ENCODE data around the gene PALLD.

The PALLD gene

GRCh38 chr4:168781926-168782325, 285.1 kb downstream of the PALLD start:
- DNase-seq (ENCODE audit: low spot score), result no peak
- in situ Hi-C loops (cut with MboI; ENCODE audit: low sequenced_read_pairs, unreplicated experiment), result no loop called here
- TF ChIP-seq CTCF (IDR thresholded peaks at IDR 0.05; ENCODE audit: borderline replicate concordance, control extremely low read depth, extremely low read depth, insufficient read depth, missing control alignments), result no peak

GRCh38 chr4:168782439-168782838, 285.6 kb downstream of the PALLD start:
- no peak for TF ChIP-seq CTCF (IDR thresholded peaks at IDR 0.05; ENCODE audit: borderline replicate concordance, control extremely low read depth, extremely low read depth, insufficient read depth, missing control alignments)
- in situ Hi-C loops (cut with MboI; ENCODE audit: low sequenced_read_pairs, unreplicated experiment), result no loop called here
- DNase-seq (ENCODE audit: low spot score), result no peak

- TF ChIP-seq CTCF (IDR thresholded peaks at IDR 0.05; ENCODE audit: borderline replicate concordance, control extremely low read depth, extremely low read depth, insufficient read depth, missing control alignments), result no peak
- in situ Hi-C loops (cut with MboI; ENCODE audit: low sequenced_read_pairs, unreplicated experiment), result no loop called here
- DNase-seq (ENCODE audit: low spot score), result no peak
Measured at GRCh38 chr4:168784786-168785461, 288.1 kb downstream of the PALLD start.

- TF ChIP-seq CTCF (IDR thresholded peaks at IDR 0.05; ENCODE audit: borderline replicate concordance, control extremely low read depth, extremely low read depth, insufficient read depth, missing control alignments), result no peak
- no peak for DNase-seq (ENCODE audit: low spot score)
- in situ Hi-C loops (cut with MboI; ENCODE audit: low sequenced_read_pairs, unreplicated experiment), result no loop called here
Measured at GRCh38 chr4:168787334-168787733, 290.5 kb downstream of the PALLD start.

GRCh38 chr4:168787801-168788595, 291.1 kb downstream of the PALLD start:
- no peak for DNase-seq (ENCODE audit: low spot score)
- no peak for TF ChIP-seq CTCF (IDR thresholded peaks at IDR 0.05; ENCODE audit: borderline replicate concordance, control extremely low read depth, extremely low read depth, insufficient read depth, missing control alignments)
- in situ Hi-C loops (cut with MboI; ENCODE audit: low sequenced_read_pairs, unreplicated experiment), result no loop called here

GRCh38 chr4:168790898-168791297, 294.0 kb downstream of the PALLD start:
- TF ChIP-seq CTCF (IDR thresholded peaks at IDR 0.05; ENCODE audit: borderline replicate concordance, control extremely low read depth, extremely low read depth, insufficient read depth, missing control alignments), result no peak
- no peak for DNase-seq (ENCODE audit: low spot score)
- in situ Hi-C loops (cut with MboI; ENCODE audit: low sequenced_read_pairs, unreplicated experiment), result no loop called here

Measured in GM13976 (cell line).